Esophagus muscularis mucosa (tissue), 4 donors: Measurements from ENCODE around the gene SMARCAD1. TPM values are rescaled to one million over a fixed set of nuclear protein-coding genes. Genes with fewer than 3 reads are reported as not detected.

Experiments used
- DNase-seq: peaks from one replicate; pipeline ENCODE4 v3.0.0-alpha.2; 2017; ENCODE audit errors: extremely low spot score
- H3K27ac ChIP-seq, 4 donors: fragments of 200-600 bp; sonication (generic); replicated peaks in 1 of 4; 1 replicate in 3 of 4; 2 replicates in 1 of 4; pipeline ENCODE4 v1.5.1; 2016 to 2019; ENCODE audit warnings: mild to moderate bottlenecking in 1 of 4
- H3K27me3 ChIP-seq, 4 donors: fragments of 200-600 bp; sonication (generic); one replicate each; pipeline versions ENCODE4 v1.5.1 to v1.6.0; 2016 to 2019
- H3K36me3 ChIP-seq, 4 donors: fragments of 200-600 bp; sonication (generic); one replicate each; pipeline ENCODE4 v1.5.1; 2016 to 2019
- H3K4me1 ChIP-seq, 4 donors: fragments of 200-600 bp; sonication (generic); one replicate each; pipeline ENCODE4 v1.5.1; 2016 to 2019
- H3K4me3 ChIP-seq, 4 donors: fragments of 200-600 bp; sonication (generic); 1 replicate in 2 of 4; 2 replicates in 2 of 4; pipeline ENCODE4 v1.5.1; 2016 to 2019; ENCODE audit warnings: mild to moderate bottlenecking in 4 of 4, moderate library complexity in 1 of 4
- H3K9me3 ChIP-seq, 4 donors: fragments of 200-600 bp; sonication (generic); 1 replicate in 3 of 4; 2 replicates in 1 of 4; pipeline ENCODE4 v1.5.1; 2016 to 2019
- EP300 ChIP-seq: sonication (generic); formaldehyde crosslinking; IDR thresholded peaks from one replicate; pipeline ENCODE4 v1.6.1; 2017; ENCODE audit warnings: antibody characterized with exemption
- POLR2A ChIP-seq: fragments of 450-650 bp; IDR thresholded peaks from one replicate; pipeline ENCODE4 v1.6.1; 2017; ENCODE audit warnings: antibody characterized with exemption, moderate library complexity, mild to moderate bottlenecking, low read depth
- POLR2AphosphoS5 ChIP-seq, 2 donors: sonication (generic); formaldehyde crosslinking; IDR thresholded peaks; one replicate each; pipeline ENCODE4 v1.6.1; 2017; ENCODE audit warnings: antibody characterized with exemption in 2 of 2
- WGBS: methylation state at CpG from one replicate; pipeline ENCODE4 v1.1.5; 2018; 5-methylcytosine and 5-hydroxymethylcytosine counted together
- intact Hi-C: fragments of 100-400 bp; cut with DNase I; formaldehyde crosslinking; loops from one replicate; pipeline ENCODE4 v1.15.1; 2023
- total RNA-seq, 4 donors: library from RNA; depleted of rRNA; stranded (reverse); fragments of >200 nt; gene quantifications; one replicate each; pipeline versions ENCODE4 v1.1.0 to v1.2.1, GENCODE V29; 2016
- TF ChIP-seq, protein P1 (sequence below), 3 experiments: fragments of 200-600 bp in 2 of 3; fragments of 450-650 bp in 1 of 3; sonication (generic) in 2 of 3; IDR thresholded peaks; one replicate each; pipeline ENCODE4 v1.5.1; 2017 to 2019; ENCODE audit warnings: antibody characterized with exemption in 3 of 3, mild to moderate bottlenecking in 2 of 3, moderate library complexity in 1 of 3

Gene SMARCAD1
- total RNA-seq, 4 donors from 2014 or later, result 12.3 to 19.1 (median 14.5) TPM

DNA sequence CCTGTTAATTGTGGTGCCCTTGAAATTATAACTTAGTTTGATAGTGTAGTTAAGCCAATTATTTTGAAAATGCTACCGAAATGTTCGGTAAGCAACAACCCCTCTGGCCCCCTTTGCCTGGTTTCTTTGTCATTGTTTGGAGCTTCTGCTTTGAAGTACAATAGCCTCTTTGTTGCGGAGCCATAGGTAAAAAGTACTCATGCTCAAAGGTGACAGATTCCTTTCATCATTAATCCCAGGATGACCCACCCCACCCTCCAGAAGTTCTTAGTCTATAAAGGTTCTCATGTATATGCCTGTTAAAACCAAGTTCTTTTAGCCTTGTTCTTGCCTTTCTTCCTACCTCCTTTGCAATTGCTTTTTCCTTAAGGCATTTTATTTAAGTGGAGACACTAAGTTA is 42.4 kb upstream of the SMARCAD1 start:
- no peak for TF ChIP-seq POLR2A
- TF ChIP-seq, protein P1, sequence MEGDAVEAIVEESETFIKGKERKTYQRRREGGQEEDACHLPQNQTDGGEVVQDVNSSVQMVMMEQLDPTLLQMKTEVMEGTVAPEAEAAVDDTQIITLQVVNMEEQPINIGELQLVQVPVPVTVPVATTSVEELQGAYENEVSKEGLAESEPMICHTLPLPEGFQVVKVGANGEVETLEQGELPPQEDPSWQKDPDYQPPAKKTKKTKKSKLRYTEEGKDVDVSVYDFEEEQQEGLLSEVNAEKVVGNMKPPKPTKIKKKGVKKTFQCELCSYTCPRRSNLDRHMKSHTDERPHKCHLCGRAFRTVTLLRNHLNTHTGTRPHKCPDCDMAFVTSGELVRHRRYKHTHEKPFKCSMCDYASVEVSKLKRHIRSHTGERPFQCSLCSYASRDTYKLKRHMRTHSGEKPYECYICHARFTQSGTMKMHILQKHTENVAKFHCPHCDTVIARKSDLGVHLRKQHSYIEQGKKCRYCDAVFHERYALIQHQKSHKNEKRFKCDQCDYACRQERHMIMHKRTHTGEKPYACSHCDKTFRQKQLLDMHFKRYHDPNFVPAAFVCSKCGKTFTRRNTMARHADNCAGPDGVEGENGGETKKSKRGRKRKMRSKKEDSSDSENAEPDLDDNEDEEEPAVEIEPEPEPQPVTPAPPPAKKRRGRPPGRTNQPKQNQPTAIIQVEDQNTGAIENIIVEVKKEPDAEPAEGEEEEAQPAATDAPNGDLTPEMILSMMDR (IDR thresholded peaks at IDR 0.05), result no peak
- no peak for TF ChIP-seq EP300
- WGBS, result 73% methylated on average over 3 of the region's 3 CpGs
- H3K4me1 ChIP-seq, result no peaks in the 10 kb centered on the region
- intact Hi-C loops, result no loop called here
- peak; percentile 57 for DNase-seq
- no peaks in the 10 kb centered on the region for H3K27me3 ChIP-seq
- H3K27ac ChIP-seq, result no peak overlapping the region
- H3K9me3 ChIP-seq, result no peaks in the 10 kb centered on the region
- H3K4me3 ChIP-seq, result no peak overlapping the region
- no peaks in the 10 kb centered on the region for H3K36me3 ChIP-seq

DNA sequence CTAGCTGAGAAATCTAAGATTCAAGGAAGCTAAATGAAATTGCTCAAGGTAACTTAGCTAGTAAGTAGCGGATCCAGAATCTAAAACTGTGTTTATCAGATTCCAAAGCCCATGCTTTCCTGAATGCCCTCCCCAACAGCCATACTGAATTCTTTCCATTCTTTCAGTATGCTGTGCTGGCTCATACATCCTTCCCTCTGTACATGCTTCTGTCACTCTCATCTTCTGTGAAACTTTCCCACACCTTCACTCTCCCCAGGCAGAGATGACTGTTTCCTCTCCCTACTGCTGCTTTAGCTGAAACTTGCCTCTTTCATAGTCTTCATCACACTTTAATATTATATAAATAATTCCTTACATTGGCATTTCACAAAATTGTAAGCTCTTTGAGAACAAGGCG is 39.3 kb upstream of the SMARCAD1 start:
- Histone ChIP-seq H3K27me3 (no peaks in the 10 kb centered on the region), H3K27ac (no peak overlapping the region), H3K4me3 (no peak overlapping the region), H3K36me3 (no peaks in the 10 kb centered on the region), H3K9me3 (no peaks in the 10 kb centered on the region), H3K4me1 (no peaks in the 10 kb centered on the region)
- 93% methylated on average over 2 of the region's 2 CpGs for WGBS
- intact Hi-C loops, result no loop called here
- DNase-seq, result no peak
- TF ChIP-seq EP300, result no peak
- no peak for TF ChIP-seq POLR2AphosphoS5 (IDR thresholded peaks at IDR 0.05)
- TF ChIP-seq, protein P1 (IDR thresholded peaks at IDR 0.05), result no peak
- TF ChIP-seq POLR2A, result no peak

DNA sequence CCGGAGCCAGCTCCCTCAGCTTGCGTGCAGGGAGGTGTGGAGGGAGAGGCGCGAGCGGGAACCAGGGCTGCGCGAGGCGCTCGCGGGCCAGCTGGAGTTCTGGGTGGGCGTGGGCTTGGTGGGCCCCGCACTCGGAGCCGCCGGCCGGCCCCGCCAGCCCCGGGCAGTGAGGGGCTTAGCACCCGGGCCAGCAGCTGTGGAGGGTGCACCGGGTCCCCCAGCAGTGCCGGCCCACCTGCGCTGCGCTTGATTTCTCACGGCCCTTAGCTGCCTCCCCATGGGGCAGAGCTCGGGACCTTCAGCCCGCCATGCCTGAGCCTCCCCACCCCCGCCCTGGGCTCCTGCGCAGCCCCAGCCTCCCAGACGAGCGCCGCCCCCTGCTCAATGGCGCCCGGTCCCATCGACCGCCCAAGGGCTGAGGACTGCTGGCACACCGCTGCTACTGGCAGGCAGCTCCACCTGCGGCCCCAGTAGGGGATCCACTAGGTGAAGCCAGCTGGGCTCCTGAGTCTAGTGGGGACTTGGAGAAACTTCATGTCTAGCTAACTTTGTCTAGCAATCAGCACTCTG is 37.8 kb upstream of the SMARCAD1 start:
- no peak for DNase-seq
- TF ChIP-seq EP300 (no peak), POLR2AphosphoS5 (IDR thresholded peaks at IDR 0.05) (no peak), POLR2A (no peak)
- TF ChIP-seq, protein P1 (IDR thresholded peaks at IDR 0.05), result no peak
- no peaks in the 10 kb centered on the region for H3K36me3 ChIP-seq
- no peak overlapping the region for H3K27ac ChIP-seq
- no CpG with 5 or more reads among the region's 37 CpGs for WGBS
- H3K27me3 ChIP-seq, result no peaks in the 10 kb centered on the region
- H3K4me1 ChIP-seq, result no peaks in the 10 kb centered on the region
- no peak overlapping the region for H3K4me3 ChIP-seq
- H3K9me3 ChIP-seq, result no peaks in the 10 kb centered on the region
- intact Hi-C loops, result no loop called here

DNA sequence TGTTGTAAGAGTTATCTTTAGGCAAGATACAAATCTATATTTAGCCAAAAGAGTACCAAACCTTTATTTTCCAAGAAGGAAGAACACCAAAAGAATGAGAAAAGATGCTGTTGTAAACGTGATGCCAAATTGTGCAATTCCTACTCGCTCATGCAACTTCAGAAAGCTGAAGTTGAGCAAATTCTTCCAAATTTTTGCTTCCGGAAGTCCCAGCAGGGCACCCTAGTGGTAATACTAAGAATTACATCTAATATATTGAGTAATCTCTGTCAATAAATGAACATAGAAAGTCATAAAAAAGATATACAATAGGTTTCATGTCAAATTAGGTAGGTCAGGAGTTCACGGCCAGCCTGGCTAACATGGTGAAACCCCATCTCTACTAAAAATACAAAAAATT is 36.0 kb upstream of the SMARCAD1 start:
- H3K27me3 ChIP-seq, result peaks cover 0 to 2% (median 0%) of the 10 kb centered on the region in 4 donors
- DNase-seq, result no peak
- no peaks in the 10 kb centered on the region for H3K36me3 ChIP-seq
- WGBS, result 91% methylated on average over 4 of the region's 4 CpGs
- no peak overlapping the region for H3K4me3 ChIP-seq
- H3K27ac ChIP-seq, result no peak overlapping the region
- H3K4me1 ChIP-seq, result no peaks in the 10 kb centered on the region
- intact Hi-C loops, result no loop called here
- no peaks in the 10 kb centered on the region for H3K9me3 ChIP-seq
- TF ChIP-seq POLR2AphosphoS5 (IDR thresholded peaks at IDR 0.05) (no peak), EP300 (no peak)
- TF ChIP-seq, protein P1 (IDR thresholded peaks at IDR 0.05), result peak in 2 of 3 experiments; percentile 8 to 12
